ENCODE results near the gene PNMA8A.

PNMA8A gene

DNA sequence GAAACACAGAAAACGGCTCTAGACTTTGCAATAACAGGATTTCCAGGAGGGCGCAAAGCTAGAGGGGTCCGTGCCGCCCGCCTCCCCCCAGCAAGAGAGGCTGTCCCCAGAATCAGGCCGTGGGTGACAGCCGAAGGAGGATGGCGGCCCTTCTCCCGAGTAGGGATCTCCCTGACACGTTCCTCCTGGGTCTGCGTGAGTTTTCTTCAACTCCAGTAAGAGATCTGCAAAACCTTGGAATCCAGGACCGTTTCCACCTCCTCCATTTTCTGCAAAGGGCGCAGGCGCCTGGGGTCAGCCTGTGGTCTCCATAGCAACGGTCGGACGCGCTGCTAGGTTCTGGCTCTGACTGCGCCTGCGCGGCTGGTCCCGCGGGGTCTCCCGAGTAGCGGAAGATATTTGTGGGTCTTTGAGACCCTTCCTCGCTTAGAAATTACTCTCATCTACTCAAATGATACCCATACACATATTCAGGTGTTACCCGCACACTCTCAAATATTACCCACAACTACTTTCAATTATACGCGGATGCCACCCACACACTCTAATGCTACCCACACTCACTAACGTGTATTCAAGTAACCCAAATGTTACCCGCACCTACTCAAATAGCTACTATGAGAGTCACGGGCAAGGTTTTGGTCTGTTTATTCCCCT lies 44.7 kb downstream of the PNMA8A start:
- DNase-seq = no peak

DNA sequence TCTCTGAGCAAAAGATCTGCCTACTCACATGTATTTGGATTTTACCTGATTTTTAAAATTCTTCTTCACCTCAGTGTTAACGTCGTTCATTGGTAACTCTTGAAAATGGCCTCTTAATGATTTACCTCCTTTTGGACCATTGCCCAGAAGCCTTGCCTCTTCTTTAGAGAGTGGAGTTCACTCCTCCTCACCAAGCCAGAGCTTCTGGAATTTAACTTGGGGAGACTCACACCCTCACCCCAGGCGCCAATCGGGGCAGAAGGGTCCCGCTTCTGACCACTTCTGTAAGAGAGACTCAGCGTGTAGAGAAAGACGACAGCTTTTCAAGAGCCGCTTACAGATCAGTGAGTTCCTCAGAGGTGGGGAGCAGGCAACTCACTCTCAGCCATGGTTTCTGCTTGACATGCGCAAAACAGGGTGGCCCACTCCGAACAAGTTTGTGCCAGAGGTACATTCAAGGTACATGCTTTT lies 45.3 kb downstream of the PNMA8A start:
- DNase-seq = no peak

DNA sequence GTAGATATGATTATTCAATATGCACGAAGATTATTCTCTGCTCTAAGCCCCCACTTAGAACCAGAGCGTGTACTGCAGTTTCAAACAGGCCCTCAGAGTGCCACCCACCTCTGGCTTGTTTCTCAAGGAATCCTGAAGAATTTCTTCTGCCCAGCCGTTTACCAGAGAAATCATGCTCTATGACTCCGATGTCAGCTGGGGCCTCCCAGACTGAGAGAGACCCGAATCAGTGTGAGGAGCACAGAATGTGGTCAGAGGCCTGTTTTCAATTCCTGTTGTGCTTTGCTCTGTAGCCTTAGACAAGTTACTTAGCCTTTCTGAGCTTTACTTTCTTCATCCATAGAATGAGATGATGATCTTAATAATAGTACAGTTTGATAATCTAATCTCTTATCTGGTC lies 48.2 kb downstream of the PNMA8A start:
- no peak for DNase-seq

DNA sequence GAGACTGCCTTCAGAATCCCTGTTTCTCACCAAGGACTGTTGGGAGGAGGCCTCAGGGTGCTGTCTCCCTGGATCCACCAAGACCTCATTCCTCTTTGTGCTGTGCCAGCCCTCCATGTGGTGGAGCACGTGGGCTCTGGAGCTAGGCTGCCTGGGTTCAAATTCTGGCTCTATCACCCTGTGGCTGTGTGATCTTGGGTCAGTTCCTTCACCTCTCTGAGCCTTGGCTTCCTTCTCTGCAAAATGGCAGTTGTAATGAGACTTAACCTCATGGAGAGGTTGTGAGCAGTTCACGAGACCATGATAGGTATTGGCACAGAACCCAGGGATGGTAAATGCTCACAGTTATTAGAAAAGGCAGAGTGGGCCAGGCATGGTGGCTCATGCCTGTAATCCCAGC lies 49.0 kb downstream of the PNMA8A start:
- DNase-seq = no peak

DNA sequence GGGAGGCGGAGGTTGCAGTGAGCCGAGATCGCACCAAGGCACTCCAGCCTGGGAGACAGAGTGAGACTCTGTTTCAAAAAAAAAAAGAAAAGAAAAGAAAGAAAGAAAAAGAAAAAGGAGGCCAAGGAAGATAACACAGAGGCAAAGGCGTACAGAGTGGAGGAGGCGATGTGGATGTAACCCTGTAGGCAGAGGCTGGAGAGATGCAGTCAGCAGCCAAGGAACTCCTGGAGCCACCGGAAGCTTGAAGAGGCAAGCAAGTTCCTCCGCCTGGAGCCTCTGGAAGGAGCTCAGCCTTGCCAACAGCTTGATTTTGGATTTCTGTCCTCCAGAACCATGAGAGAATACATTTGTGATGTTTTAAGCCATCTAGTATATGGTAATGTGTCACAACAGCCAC lies 51.3 kb downstream of the PNMA8A start:
- DNase-seq = no peak
